ENCODE measurements around the gene WWOX.

DNA sequence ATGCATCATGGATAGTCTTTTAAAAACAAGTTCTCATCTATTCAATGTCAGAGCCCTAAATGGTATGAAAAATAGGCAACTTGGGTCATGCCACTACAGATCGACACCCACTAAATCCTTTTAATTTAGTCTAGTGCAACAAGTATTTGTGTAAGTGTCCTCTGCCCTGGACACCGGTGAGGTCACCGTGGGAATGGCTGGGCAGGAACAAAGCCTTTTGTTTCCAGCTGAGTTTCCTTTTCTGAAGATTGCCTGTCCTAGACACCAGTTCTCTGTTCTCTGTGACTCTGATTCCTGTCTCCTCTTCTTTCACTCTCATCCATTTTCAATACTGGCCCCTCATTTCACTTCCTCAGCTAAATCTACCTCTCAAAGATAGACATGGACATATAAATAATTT is 1054.6 kb downstream of the WWOX start:
- TF ChIP-seq, protein P1, sequence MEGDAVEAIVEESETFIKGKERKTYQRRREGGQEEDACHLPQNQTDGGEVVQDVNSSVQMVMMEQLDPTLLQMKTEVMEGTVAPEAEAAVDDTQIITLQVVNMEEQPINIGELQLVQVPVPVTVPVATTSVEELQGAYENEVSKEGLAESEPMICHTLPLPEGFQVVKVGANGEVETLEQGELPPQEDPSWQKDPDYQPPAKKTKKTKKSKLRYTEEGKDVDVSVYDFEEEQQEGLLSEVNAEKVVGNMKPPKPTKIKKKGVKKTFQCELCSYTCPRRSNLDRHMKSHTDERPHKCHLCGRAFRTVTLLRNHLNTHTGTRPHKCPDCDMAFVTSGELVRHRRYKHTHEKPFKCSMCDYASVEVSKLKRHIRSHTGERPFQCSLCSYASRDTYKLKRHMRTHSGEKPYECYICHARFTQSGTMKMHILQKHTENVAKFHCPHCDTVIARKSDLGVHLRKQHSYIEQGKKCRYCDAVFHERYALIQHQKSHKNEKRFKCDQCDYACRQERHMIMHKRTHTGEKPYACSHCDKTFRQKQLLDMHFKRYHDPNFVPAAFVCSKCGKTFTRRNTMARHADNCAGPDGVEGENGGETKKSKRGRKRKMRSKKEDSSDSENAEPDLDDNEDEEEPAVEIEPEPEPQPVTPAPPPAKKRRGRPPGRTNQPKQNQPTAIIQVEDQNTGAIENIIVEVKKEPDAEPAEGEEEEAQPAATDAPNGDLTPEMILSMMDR (conservative IDR thresholded peaks at IDR 0.05; ENCODE audit: low read depth, low read length), result no peak
- no peak for TF ChIP-seq EZH2 (IDR thresholded peaks at IDR 0.05; ENCODE audit: low read length, unreplicated experiment)
